ENCODE measurements around the gene SRGAP1.
"Not testable (repeated sequence)": the region's sequence is repeated elsewhere in the genome, so short reads cannot be mapped to it uniquely, and the experiment has no call there.

Gene SRGAP1

DNA sequence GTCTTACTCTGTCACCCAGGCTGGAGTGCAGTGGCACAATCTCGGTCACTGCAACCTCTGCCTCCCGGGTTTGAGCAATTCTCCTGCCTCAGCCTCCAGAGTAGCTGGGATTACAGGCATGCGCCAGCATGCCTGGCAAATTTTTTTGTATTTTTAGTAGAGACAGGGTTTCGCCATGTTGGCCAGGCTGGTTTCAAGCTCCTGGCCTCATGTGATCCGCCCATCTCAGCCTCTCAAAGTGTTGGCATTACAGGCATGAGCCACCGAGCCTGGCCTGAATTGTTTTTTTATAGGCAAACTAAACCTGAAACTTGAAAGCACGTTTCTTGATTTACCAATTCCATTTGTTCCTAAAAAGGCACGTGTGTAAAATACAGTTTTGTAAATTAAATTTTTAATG lies 173.6 kb downstream of the SRGAP1 start:
- H3K79me2 ChIP-seq (ENCODE audit: control insufficient read depth, insufficient read depth, low read length, unreplicated experiment); H3K4me1 ChIP-seq (ENCODE audit: control insufficient read depth, insufficient read depth, low read length, unreplicated experiment); H3K4me3 ChIP-seq (ENCODE audit: low read depth, low read length); H3K27ac ChIP-seq (ENCODE audit: low read depth, low read length); H3K27me3 ChIP-seq (ENCODE audit: insufficient read depth, low read length); H2AFZ ChIP-seq (ENCODE audit: low read length, unreplicated experiment): not testable (repeated sequence)
- peaks cover 24% of the 10 kb centered on the region for H3K36me3 ChIP-seq (ENCODE audit: insufficient read depth, low read length)

DNA sequence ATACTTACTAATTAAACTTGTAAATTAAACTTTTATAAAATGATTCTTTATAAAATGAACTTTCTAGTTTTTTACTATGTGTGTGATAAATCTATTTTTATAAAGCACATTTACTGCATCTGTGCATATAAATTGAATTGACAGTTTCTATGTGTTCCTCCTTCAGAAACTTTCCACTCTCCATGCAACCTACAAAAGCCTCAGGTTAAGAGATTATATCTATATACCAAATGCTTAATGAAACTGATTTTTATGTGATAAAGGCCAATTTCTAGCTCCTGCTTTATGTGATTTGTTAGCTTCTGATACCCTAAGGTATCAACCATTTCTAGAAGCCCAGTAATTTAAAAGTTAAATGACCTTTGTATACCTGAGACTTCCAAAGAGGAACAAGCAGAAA lies 174.0 kb downstream of the SRGAP1 start:
- H3K27me3 ChIP-seq (ENCODE audit: insufficient read depth, low read length): no peaks in the 10 kb centered on the region
- no peak overlapping the region for H3K27ac ChIP-seq (ENCODE audit: low read depth, low read length)
- peaks cover 7% of the 10 kb centered on the region for H3K4me1 ChIP-seq (ENCODE audit: control insufficient read depth, insufficient read depth, low read length, unreplicated experiment)
- H2AFZ ChIP-seq (ENCODE audit: low read length, unreplicated experiment): no peak overlapping the region
- peaks cover 28% of the 10 kb centered on the region for H3K36me3 ChIP-seq (ENCODE audit: insufficient read depth, low read length)
- no peak overlapping the region for H3K4me3 ChIP-seq (ENCODE audit: low read depth, low read length)
- peaks cover 6% of the 10 kb centered on the region for H3K79me2 ChIP-seq (ENCODE audit: control insufficient read depth, insufficient read depth, low read length, unreplicated experiment)

DNA sequence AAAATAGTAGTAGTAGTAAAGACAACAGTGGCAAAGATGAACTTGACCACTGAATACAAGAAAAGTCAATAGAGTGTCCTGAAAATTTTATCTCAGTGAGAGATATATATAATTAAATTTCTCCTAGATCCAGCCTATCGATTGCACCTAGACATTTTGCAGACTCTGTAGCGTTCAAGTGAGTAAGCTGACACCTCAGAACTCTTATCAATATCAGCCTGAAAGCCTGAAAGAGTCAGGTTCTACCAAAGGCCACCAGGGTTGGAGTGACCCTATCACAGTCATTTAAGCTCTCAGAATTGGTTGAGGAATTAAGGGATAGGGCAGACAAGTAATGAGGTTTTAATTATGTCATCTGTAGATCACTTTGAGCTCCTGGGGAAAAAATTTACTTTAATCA lies 174.6 kb downstream of the SRGAP1 start:
- H2AFZ ChIP-seq (ENCODE audit: low read length, unreplicated experiment): no peak overlapping the region
- H3K4me1 ChIP-seq (ENCODE audit: control insufficient read depth, insufficient read depth, low read length, unreplicated experiment): peaks cover 7% of the 10 kb centered on the region
- H3K27ac ChIP-seq (ENCODE audit: low read depth, low read length): no peak overlapping the region
- peaks cover 3% of the 10 kb centered on the region for H3K79me2 ChIP-seq (ENCODE audit: control insufficient read depth, insufficient read depth, low read length, unreplicated experiment)
- no peaks in the 10 kb centered on the region for H3K27me3 ChIP-seq (ENCODE audit: insufficient read depth, low read length)
- H3K36me3 ChIP-seq (ENCODE audit: insufficient read depth, low read length): peaks cover 27% of the 10 kb centered on the region
- H3K4me3 ChIP-seq (ENCODE audit: low read depth, low read length): no peak overlapping the region

DNA sequence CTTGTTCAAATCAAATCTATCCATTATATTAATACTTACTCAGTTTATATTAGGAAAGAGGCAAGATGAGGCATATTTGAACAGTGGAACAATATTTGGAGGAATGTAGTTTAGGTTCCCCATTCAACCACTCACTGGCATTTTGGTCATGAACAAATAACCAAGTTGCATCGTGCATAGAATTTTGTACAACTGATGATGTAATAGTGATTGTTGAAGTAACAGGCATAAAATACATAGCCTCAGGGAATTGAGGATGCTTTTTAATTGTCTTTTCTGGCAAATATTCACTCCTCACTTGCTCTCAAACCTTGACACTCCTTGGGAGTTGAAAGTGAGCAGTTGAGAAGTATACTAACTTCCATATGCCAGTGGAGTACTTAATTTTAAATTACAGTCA lies 175.2 kb downstream of the SRGAP1 start:
- no peak overlapping the region for H3K27ac ChIP-seq (ENCODE audit: low read depth, low read length)
- no peak overlapping the region for H2AFZ ChIP-seq (ENCODE audit: low read length, unreplicated experiment)
- H3K27me3 ChIP-seq (ENCODE audit: insufficient read depth, low read length): no peaks in the 10 kb centered on the region
- peaks cover 3% of the 10 kb centered on the region for H3K79me2 ChIP-seq (ENCODE audit: control insufficient read depth, insufficient read depth, low read length, unreplicated experiment)
- peaks cover 27% of the 10 kb centered on the region for H3K36me3 ChIP-seq (ENCODE audit: insufficient read depth, low read length)
- peaks cover 7% of the 10 kb centered on the region for H3K4me1 ChIP-seq (ENCODE audit: control insufficient read depth, insufficient read depth, low read length, unreplicated experiment)
- H3K4me3 ChIP-seq (ENCODE audit: low read depth, low read length): no peak overlapping the region

DNA sequence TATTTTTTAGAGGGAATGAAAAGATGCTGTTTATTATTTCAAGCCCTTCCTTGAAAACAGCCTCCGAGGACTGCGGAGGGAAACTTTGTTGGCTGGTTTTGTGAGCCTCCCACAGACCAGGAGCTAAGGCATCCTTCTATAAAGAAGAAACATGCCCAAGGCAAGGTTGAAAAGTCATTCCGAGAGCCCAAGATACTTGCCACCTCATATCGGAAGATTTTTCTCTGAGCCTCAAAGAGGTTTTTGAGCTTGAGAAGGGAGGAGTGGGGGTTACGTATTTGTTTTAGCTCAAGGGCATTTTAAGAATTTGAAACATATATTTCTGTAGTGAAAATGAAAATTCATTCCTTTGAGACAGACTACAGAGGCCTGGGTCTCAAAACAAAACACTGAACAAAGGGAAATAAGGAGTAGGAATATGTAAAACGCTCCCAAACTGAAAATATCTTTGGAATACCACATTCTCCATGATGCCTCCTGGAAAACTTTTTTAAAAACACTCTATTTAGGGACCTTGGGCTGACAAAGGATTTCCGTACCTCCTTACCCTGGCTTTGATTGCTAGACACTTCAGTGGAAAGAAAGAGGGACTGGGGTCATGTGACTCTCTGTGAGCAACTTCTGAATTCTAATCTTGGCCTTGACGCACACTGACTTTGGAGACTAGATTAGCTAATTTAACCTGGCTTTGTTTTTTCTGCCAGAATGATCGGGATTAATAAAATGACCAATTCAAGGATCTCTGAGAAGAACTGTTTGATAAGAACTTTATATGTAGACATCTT lies 180.9 kb downstream of the SRGAP1 start:
- Histone ChIP-seq H3K27me3 (ENCODE audit: insufficient read depth, low read length) (no peaks in the 10 kb centered on the region), H3K27ac (ENCODE audit: low read depth, low read length) (no peak overlapping the region), H2AFZ (ENCODE audit: low read length, unreplicated experiment) (no peak overlapping the region), H3K4me1 (ENCODE audit: control insufficient read depth, insufficient read depth, low read length, unreplicated experiment) (peaks cover 21% of the 10 kb centered on the region), H3K79me2 (ENCODE audit: control insufficient read depth, insufficient read depth, low read length, unreplicated experiment) (no peaks in the 10 kb centered on the region), H3K36me3 (ENCODE audit: insufficient read depth, low read length) (peaks cover 10% of the 10 kb centered on the region; the same call in 1 of the 2 replicates), H3K4me3 (ENCODE audit: low read depth, low read length) (no peak overlapping the region)

DNA sequence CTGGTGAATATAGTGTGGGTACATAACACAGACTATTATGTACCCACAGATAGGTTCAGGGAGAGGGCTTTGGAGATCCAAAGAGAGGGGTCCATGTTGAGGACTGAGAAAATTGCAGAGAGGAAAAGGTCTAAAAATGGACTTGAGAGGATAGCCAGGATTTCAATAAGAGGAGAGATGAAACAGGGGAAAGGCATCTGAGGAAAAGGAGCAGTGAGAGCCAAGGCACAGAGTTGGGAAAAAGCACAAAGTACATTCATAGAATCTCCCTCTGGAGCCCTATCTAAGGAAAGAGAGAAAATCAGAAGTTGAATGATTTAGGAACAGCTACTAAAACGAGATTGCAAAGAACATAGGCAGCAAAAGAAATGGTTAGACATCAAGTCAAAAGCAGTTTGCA lies 182.8 kb downstream of the SRGAP1 start:
- Histone ChIP-seq H3K27ac (ENCODE audit: low read depth, low read length) (no peak overlapping the region), H3K27me3 (ENCODE audit: insufficient read depth, low read length) (no peaks in the 10 kb centered on the region), H3K36me3 (ENCODE audit: insufficient read depth, low read length) (peaks cover 21% of the 10 kb centered on the region), H3K4me3 (ENCODE audit: low read depth, low read length) (no peak overlapping the region), H2AFZ (ENCODE audit: low read length, unreplicated experiment) (no peak overlapping the region), H3K79me2 (ENCODE audit: control insufficient read depth, insufficient read depth, low read length, unreplicated experiment) (no peaks in the 10 kb centered on the region), H3K4me1 (ENCODE audit: control insufficient read depth, insufficient read depth, low read length, unreplicated experiment) (peaks cover 21% of the 10 kb centered on the region)

GRCh38 chr12:64028541-64028940 lies 184.0 kb downstream of the SRGAP1 start:
- no peaks in the 10 kb centered on the region for H3K79me2 ChIP-seq (ENCODE audit: control insufficient read depth, insufficient read depth, low read length, unreplicated experiment)
- no peak overlapping the region for H2AFZ ChIP-seq (ENCODE audit: low read length, unreplicated experiment)
- H3K4me3 ChIP-seq (ENCODE audit: low read depth, low read length): no peak overlapping the region
- H3K27ac ChIP-seq (ENCODE audit: low read depth, low read length): no peak overlapping the region
- H3K36me3 ChIP-seq (ENCODE audit: insufficient read depth, low read length): peaks cover 16% of the 10 kb centered on the region; the same call in 1 of the 2 replicates
- no peaks in the 10 kb centered on the region for H3K27me3 ChIP-seq (ENCODE audit: insufficient read depth, low read length)
- peaks cover 21% of the 10 kb centered on the region for H3K4me1 ChIP-seq (ENCODE audit: control insufficient read depth, insufficient read depth, low read length, unreplicated experiment)

GRCh38 chr12:64029013-64029857 lies 184.7 kb downstream of the SRGAP1 start:
- H3K79me2 ChIP-seq (ENCODE audit: control insufficient read depth, insufficient read depth, low read length, unreplicated experiment): no peaks in the 10 kb centered on the region
- no peaks in the 10 kb centered on the region for H3K27me3 ChIP-seq (ENCODE audit: insufficient read depth, low read length)
- H3K27ac ChIP-seq (ENCODE audit: low read depth, low read length): no peak overlapping the region
- H3K4me3 ChIP-seq (ENCODE audit: low read depth, low read length): no peak overlapping the region
- peaks cover 21% of the 10 kb centered on the region for H3K4me1 ChIP-seq (ENCODE audit: control insufficient read depth, insufficient read depth, low read length, unreplicated experiment)
- no peak overlapping the region for H2AFZ ChIP-seq (ENCODE audit: low read length, unreplicated experiment)
- H3K36me3 ChIP-seq (ENCODE audit: insufficient read depth, low read length): peaks cover 15% of the 10 kb centered on the region; the same call in 1 of the 2 replicates

DNA sequence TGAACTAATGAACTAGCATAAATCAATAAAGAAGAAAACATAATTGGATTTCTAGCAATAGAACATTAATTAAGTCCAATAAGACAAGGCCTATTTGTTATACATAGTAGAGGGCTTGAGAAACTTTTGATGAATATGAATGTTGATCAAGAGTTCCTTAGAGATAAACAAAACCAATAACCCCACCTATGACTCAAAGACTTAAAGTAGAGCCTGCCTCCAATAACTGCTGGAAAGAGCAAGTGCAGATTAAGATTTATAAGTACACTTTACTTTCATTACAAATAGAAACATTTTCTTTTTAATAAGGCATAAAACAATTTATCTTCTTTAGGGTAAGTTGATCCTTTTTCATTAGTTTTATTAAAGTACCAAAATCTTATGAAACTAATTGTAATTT lies 185.7 kb downstream of the SRGAP1 start:
- H3K4me3 ChIP-seq (ENCODE audit: low read depth, low read length): no peak overlapping the region

GRCh38 chr12:64034056-64034455 lies 189.6 kb downstream of the SRGAP1 start:
- H3K27ac ChIP-seq (ENCODE audit: low read depth, low read length); H3K79me2 ChIP-seq (ENCODE audit: control insufficient read depth, insufficient read depth, low read length, unreplicated experiment); H3K27me3 ChIP-seq (ENCODE audit: insufficient read depth, low read length); H3K4me3 ChIP-seq (ENCODE audit: low read depth, low read length); H2AFZ ChIP-seq (ENCODE audit: low read length, unreplicated experiment): not testable (repeated sequence)
- Histone ChIP-seq H3K4me1 (ENCODE audit: control insufficient read depth, insufficient read depth, low read length, unreplicated experiment) (peaks cover 13% of the 10 kb centered on the region), H3K36me3 (ENCODE audit: insufficient read depth, low read length) (peaks cover 15% of the 10 kb centered on the region; the same call in 1 of the 2 replicates)

More for the DNA sequence above, 185.7 kb downstream of the SRGAP1 start:
- H3K79me2 ChIP-seq (ENCODE audit: control insufficient read depth, insufficient read depth, low read length, unreplicated experiment): no peaks in the 10 kb centered on the region
- no peak overlapping the region for H3K27ac ChIP-seq (ENCODE audit: low read depth, low read length)
- H3K36me3 ChIP-seq (ENCODE audit: insufficient read depth, low read length): peaks cover 15% of the 10 kb centered on the region; the same call in 1 of the 2 replicates
- H3K4me1 ChIP-seq (ENCODE audit: control insufficient read depth, insufficient read depth, low read length, unreplicated experiment): peaks cover 21% of the 10 kb centered on the region
- H2AFZ ChIP-seq (ENCODE audit: low read length, unreplicated experiment): no peak overlapping the region
- H3K27me3 ChIP-seq (ENCODE audit: insufficient read depth, low read length): no peaks in the 10 kb centered on the region

Measured in ACC112 (cell line).